NCI-H82 (cell line): Measurements from ENCODE around the gene ABCA7.

Source experiments
- DNase-seq: peaks from one replicate; lab custom pipeline; 2025; lab: John Stamatoyannopoulos, UW

ABCA7 gene

DNA sequence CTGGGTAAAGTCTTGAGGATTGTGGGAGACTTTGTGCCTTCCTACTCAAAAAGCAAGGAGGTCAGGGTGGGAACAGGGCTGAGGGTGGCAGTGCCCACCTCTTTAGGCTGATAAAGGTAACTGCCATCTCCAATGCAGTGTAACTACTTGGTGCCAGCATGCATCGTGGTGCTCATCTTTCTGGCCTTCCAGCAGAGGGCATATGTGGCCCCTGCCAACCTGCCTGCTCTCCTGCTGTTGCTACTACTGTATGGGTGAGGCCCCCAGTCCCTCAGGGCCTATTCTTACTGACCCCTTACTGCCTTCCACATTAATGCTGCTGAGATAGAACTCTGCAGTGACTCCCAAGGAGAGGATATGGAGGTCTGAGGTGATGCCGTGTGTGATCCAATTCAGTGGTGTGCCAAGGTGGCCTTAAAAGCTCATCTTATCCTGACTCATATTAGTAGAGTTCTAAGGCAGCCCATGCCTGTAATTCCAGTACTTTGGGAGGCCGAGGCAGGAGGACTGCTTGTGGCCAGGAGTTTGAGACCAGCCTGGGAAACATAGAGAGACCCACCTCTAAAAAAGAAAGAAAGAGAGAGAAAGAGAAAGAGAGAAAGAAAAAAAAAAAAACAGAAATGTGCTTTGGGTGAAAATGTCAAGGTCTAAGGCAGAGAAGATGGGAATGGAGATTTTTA is 17.4 kb downstream of the ABCA7 start:
- peak; percentile 54 for DNase-seq

DNA sequence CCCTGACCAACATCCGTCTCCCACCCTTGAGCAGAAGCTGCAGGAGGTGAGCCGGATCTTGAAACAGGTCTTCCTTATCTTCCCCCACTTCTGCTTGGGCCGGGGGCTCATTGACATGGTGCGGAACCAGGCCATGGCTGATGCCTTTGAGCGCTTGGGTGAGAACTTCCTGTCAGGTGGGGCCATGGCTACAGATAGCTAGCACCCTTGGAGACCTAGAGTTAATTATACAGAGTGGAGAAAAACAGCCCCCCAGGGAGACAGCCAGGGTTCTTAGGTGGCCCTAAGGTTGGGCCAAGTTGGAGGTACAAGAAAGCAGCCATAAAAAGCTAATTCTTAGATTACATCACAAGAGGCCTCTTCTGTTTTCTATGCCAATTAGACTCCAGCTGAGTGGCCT is 18.2 kb downstream of the ABCA7 start:
- DNase-seq, result no peak

DNA sequence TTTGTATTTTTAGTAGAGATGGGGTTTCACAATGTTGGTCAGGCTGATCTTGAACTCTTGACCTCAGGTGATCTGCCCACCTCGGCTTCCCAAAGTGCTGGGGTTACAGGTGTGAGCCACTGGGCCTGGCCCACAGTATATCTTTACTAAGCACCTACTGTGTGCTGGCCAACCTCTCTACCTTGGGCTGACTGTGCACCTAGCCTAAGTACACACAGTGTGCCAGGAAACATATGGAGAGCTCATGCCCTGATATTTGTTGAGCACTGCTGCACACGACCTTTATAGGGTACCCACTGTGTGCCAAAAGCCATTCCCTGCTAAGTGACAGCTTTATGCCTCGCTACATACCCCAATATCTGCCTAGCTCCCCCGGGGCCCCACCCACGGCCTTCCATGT is 20.8 kb downstream of the ABCA7 start:
- no peak for DNase-seq

DNA sequence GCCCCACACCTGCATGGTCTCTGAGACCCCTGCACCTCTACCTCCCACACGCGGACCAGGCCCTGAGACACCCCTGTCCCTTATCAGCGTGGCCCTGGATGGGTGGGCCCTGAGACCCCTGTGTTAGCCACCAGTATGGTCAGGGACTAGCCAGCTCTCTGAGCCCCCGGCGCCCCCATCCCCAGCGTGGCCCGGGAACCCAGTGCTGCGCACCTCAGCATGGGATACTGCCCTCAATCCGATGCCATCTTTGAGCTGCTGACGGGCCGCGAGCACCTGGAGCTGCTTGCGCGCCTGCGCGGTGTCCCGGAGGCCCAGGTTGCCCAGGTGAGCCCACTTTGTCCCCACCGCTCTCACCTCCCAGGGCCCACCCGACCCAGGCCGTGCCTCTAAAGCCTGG is 22.1 kb downstream of the ABCA7 start:
- no peak for DNase-seq

DNA sequence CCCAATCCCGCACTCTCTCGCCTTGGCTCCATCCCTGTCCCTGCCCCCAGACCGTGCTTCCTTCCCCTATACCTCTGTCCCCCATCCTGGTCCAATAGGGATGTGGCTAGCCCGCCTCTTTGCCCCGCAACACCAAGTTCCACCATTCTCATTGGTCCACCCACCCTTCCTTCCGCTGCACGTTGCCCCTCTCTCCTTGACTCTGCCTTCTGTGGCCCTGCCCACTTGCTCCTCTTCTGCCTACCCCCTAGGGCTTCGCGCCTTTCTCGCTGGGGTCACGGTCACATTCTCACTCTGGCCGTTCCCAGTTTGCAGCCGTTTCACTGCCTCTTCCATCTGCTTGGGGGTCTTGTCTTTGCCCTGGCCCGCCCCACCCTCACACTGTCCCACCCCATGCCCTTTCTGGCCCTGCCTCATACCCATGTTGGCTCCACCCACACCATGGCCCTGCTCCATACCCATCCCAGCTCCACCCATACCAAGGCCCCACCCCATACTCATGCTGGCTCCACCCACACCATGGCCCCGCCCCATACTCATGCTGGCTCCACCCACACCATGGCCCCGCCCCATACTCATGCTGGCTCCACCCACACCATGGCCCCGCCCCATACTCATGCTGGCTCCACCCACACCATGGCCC is 22.6 kb downstream of the ABCA7 start:
- DNase-seq, result no peak

DNA sequence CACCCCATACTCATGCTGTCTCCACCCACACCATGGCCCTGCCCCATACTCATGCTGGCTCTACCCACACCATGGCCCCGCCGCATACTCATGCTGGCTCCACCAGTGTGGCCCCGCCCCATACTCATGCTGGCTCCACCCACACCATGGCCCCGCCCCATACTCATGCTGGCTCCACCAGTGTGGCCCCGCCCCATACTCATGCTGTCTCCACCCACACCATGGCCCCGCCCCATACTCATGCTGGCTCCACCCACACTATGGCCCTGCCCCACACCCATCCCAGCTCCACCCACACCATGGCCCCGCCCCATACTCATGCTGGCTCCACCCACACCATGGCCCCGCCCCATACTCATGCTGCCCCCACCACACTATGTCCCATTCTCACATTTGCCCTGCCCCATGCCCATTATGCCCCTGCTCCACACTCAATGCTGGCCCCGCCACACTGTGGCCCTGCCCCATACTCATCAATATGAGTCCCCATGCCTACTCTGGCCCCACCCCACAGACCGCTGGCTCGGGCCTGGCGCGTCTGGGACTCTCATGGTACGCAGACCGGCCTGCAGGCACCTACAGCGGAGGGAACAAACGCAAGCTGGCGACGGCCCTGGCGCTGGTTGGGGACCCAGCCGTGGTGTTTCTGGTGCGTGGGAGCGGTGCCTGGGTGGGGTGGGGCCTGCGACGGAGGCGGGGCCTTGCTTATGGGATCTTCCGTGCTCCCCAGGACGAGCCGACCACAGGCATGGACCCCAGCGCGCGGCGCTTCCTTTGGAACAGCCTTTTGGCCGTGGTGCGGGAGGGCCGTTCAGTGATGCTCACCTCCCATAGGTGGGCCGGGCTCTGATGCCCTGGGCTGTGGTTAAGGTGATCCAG is 23.4 kb downstream of the ABCA7 start:
- no peak for DNase-seq

DNA sequence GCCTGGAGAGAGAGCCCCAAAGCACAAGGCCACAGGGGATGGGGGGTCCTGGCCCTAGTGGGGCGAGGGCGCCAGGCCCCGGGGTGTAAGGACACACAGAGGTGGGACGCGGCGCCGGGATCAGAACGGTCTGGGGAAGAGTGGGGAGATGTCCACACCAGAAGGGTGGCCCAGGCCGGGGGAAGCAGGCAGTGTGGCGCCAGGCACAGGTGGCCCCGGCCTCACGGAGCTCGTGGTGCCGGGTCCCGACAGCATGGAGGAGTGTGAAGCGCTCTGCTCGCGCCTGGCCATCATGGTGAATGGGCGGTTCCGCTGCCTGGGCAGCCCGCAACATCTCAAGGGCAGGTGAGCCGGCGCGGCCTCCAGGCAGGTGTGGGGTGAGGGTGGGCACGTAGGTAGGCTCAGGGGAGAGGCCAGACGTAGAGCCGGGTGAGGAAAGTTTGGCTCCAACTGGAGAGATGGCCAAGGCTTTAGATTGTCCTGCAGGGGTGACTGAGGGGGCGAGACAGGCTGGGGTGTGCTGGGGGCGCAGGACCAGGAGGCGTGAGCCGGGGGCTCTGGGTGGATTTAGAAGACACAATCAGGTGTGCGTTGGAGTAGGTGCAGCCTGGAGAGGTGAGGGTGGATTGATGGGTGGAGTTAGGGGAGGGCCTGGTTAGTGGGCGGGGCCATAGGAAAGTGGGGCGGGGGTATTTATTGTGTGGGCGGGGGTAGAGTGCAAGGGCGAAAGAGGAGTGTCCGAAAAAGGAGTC is 24.2 kb downstream of the ABCA7 start:
- no peak for DNase-seq

DNA sequence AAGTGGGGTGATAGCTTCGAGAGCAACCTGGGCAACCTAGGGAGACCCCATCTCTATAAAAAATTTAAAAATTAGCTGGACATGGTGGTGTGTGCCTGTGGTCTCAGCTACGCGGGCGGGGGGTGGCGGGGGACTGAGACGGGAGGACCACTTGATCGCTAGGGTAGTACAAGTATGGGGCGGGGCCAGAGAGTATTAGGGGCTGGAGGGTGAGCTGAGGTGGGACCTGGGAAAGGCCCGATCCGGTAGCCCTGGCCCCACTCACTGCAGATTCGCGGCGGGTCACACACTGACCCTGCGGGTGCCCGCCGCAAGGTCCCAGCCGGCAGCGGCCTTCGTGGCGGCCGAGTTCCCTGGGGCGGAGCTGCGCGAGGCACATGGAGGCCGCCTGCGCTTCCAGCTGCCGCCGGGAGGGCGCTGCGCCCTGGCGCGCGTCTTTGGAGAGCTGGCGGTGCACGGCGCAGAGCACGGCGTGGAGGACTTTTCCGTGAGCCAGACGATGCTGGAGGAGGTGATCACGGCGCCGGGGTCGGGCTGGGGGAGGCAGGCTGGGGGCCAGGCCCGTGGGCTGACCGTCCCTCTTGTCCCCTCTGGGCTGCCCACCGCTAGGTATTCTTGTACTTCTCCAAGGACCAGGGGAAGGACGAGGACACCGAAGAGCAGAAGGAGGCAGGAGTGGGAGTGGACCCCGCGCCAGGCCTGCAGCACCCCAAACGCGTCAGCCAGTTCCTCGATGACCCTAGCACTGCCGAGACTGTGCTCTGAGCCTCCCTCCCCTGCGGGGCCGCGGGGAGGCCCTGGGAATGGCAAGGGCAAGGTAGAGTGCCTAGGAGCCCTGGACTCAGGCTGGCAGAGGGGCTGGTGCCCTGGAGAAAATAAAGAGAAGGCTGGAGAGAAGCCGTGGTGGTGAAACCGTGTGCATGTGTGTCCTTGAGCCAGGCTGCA is 25.0 kb downstream of the ABCA7 start:
- DNase-seq, result peak; percentile 50

DNA sequence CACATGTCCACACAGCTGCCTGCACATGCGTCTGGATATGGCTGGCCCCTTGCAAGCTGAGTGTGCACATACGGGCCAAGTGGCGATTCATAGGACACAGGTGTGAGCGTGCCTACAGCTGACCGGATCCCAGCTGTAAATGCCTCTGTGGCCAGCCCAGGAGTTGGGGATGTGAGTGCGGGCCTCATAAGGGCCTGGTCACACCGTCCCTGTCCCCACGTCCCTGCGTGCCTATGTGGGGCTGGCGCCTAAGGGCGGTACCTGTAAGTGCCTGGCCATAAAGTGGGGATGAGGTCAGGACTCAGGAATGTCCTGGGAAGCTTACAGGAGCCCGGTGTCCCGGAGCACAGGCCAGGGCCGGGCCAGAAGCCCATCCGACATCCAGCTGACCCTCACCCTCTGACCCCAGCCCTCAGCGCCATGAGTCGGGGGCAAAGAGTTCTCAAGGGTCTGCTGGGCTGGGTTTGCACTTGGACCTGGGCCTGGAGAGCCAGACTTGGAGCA is 25.8 kb downstream of the ABCA7 start:
- no peak for DNase-seq

DNA sequence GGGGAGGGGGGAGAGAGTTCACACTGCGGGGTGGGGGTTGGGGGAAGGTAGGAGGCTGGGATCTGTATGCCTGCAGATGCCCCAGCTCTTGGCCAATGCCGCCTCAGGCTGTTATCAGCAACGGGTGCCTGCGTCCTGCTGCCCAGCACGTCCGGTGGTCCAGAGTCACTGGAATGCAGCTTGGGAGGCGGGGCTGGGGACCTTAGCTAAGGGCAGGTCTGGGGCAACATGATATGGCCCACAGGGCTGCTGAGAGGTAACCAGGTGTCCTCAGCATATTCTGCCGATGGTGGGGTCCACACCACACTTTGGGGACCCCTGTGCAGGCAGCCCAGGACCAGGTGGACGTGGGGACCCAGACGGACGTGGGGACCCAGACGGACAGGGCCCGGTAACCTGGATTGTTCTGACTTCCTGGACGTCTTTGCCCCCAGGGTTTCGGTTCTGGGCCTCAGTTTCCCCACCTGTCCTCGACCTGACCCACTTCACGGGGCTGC is 26.4 kb downstream of the ABCA7 start:
- no peak for DNase-seq

DNA sequence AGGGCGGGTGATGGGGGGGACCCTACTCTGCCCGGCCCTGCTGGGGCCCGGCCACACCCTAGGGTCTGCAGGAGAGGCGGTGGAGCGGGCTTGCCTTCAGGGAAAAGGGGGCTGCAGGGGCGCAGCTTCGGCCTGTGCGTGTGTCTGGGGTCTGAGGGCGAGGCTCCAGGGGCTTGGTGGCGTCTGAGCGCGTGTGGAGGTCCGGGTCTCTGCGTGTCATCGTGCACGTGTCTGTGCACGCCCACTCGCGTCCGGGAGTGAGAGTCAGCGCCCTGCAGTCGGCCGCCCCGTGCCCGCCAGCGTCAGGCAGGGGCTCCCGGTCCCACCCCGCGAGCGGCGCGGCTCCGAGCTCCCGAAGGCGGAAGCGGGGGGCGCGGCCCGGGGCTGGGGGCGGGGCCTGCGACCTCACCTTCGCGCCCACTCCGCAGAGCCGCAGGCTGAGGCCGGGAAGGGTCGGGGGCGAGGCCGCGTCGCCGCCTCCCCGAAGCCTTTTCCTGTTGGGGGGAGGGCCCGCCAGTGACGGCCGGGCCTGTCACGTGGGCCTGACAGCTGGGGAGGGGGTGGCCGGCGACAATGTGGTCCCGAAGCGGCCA is 26.9 kb downstream of the ABCA7 start, which contains the start of gene ARHGAP45:
Gene ARHGAP45 (plus strand): TSS at position 420 of the 593 bp plus-strand sequence. CDS start 239 bp downstream, outside the sequence.
- DNase-seq, result no peak

DNA sequence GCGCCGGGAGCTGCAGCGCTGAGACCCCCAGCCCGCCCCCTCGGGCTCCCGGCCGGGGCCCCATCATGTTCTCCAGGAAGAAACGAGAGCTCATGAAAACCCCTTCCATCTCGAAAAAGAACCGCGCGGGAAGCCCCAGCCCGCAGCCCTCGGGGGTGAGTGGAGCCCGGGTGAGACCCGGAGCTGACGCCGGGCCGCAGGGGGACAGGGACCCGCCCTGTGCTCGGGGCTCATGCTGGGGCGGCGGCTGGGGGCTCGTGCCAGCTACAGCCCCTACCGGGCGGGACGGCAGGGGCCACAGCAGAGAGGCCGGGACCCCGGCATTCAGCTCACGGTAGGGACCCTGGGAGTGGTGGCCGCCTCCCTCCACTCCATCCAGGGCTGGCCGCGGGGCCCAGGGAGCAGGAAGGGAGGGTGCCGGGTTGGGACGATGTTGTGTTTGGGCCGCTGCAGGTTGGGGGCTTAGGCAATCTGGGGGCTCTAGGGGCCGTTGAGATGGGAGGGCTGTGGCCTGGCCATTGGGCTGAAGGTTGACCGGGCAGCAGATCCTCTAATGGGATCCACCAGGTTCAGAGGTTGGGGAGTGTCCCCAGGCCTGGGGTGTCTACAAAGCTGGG is 27.5 kb downstream of the ABCA7 start:
- DNase-seq, result no peak

DNA sequence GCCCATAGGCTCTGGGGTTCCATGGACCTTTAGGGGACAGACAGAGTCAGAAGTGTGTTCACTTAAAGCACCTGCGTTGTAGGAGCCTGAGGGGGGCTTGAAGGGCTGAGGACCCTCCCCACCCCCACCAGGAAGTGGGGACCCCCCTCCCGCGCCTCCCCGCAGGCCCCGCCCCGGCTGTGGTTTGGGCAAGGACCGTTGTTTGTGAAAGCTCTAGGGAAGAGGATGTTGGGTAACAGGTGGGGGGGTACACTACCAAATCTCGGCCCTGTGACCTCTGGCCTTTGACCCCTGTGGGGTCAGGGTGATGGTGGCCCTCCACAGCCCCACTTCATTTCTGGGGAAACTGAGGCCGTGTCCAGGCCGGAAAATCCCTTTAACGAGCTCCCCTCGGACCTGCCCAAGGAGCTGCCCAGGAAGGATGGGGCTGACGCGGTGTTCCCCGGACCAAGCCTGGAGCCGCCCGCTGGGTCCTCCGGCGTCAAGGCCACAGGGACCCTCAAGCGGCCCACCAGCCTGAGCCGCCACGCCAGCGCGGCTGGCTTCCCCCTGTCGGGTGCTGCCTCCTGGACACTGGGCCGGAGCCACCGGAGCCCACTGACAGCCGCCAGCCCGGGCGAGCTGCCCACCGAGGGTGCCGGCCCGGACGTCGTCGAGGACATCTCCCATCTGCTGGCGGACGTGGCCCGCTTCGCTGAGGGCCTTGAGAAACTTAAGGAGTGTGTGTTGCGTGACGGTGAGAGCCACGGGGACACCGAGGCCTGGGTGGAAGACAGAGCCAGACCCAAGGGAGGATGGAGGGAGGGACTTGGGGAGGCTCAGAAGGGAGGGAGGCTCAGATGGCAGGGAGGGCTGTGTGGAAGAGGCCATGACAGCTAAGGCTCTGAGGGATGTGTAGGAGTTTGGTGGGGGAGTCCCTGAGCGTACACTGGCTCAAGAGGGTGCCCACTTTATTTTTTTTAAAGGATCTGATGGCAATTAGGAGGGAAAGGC is 28.4 kb downstream of the ABCA7 start:
- DNase-seq, result no peak

DNA sequence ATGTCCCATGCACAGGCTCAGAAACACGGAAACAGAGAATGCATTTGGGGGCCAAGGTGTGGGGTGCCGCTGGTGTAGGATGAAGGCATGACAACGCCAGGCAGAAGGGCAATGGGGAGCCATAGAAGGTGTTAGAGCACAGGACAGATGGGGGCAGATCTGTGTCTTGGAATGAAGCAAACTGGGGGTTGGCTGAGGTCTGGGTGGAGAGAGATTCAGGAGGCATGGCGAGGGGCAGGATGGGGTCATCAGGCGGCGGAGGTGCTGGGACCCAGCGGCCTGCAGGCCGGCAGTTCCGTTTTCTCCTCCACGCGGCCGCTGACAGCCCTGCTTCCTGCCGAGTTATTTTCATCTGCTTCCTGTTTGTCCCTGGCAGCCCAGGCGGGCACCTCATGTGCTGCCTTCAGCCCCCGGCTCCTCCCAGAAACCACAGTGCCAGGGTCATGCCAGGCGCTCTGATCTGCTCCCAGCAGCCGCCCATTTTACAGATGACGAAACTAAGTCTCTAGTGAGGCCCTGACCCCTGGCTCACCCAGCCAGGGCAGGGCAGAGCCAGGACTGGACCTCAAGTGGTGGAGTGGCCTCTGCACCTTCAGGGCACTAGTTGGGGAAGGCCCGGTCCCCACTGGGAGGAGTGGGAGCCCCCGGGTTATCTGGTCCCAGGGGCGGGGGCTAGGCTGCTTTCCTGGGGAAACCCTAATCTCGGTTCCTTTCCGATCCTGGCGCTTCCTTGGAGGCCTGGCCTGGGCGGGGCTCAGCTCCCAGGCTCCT is 29.3 kb downstream of the ABCA7 start:
- DNase-seq, result no peak

DNA sequence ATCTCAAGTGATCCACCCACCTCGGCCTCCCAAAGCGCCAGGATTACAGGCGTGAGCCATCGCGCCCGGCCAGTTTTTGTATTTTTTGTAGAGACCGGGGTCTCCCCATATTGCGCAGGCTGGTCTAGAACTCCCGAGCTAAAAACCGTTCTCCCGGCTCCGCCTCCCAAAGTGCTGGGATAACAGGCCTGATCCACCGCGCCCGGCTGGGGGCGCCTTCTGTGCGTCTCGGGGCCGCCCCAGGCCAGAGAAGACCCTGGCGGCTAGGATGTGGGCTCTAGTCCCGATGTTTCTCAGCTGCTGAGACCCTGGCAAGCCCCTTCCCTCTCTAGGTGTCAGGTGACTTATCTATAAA is 30.6 kb downstream of the ABCA7 start:
- peak; percentile 39 for DNase-seq

DNA sequence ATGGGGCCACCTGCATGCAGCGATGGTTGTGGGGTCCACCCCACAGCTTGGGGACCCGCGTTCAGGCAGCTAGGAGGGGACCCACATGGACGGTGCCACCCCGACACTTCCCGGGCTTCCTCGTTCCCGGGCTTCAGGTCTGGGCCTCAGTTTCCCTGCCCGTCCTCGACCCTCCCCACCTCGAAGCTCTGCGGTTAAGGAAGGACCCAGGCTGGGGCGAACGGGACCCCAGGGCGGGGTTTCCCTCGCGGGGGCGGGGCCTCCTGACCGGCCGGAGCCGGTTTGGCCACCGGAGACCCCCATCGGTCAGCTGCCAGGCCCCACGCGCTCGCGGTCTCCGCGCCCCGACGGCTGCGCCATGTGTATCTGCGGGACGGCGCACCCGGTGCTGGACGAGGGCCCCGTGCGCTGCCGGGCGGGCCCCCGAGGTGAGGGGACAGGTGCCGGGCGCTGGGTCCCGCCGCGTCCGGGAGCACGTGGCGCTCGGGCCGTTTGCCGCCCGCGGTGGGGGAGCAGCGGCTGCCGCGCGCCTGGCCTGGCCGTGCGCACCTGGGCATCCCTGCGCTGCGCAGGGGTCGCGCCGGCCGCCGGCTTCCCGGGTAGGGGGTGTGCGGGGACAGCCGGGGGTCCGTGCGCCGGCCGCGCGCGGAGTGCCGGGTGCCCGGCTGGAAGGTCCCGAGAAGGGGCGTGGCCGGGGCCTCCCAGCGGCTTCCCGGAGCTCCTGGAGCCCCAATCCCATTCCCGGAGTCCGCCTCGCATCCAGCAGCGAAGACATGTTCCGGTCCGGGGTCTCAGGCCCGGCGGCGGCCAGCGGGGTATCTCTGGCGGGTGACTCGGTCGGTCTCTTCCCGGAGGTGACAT is 31.3 kb downstream of the ABCA7 start:
- DNase-seq, result peak; percentile 27
